GM03348 (cell line): ENCODE results near the gene SEC14L1.
"Not testable (repeated sequence)": the region's sequence is repeated elsewhere in the genome, so short reads cannot be mapped to it uniquely, and the experiment has no call there.

ENCODE experiments used
- DNase-seq: peaks from one replicate; pipeline ENCODE4 v3.0.0; 2012; ENCODE audit warnings: low spot score

The SEC14L1 gene

GRCh38 chr17:77140878-77141767 is at the start of gene SEC14L1:
TSS of gene SEC14L1 (plus strand) at chr17:77140969. CDS start at chr17:77143597, 2,628 bp downstream.
- no peak for DNase-seq

GRCh38 chr17:77092025-77092424 is 48.7 kb upstream of the SEC14L1 start:
- DNase-seq, result no peak

- DNase-seq, result no peak
Observed at GRCh38 chr17:77095461-77095860, 45.3 kb upstream of the SEC14L1 start.

- peak; percentile 64 for DNase-seq
Observed at GRCh38 chr17:77096570-77097214, 44.1 kb upstream of the SEC14L1 start.

- DNase-seq, result no peak
Observed at GRCh38 chr17:77097631-77098180, 43.1 kb upstream of the SEC14L1 start.

- DNase-seq, result peak; percentile 81
Observed at GRCh38 chr17:77098884-77099545, 41.8 kb upstream of the SEC14L1 start.

- DNase-seq, result no peak
Observed at GRCh38 chr17:77099997-77100396, 40.8 kb upstream of the SEC14L1 start.

- DNase-seq, result no peak
Observed at GRCh38 chr17:77101521-77102410, 39.0 kb upstream of the SEC14L1 start.

- not testable (repeated sequence) for DNase-seq
Observed at GRCh38 chr17:77102411-77103134, 38.2 kb upstream of the SEC14L1 start.

GRCh38 chr17:77105706-77106105 is 35.1 kb upstream of the SEC14L1 start:
- no peak for DNase-seq

GRCh38 chr17:77106874-77107358 is 33.9 kb upstream of the SEC14L1 start:
- no peak for DNase-seq

GRCh38 chr17:77107506-77108433 is 33.0 kb upstream of the SEC14L1 start:
- peak; percentile 59 for DNase-seq

- DNase-seq, result no peak
Observed at GRCh38 chr17:77109159-77109759, 31.5 kb upstream of the SEC14L1 start.

GRCh38 chr17:77109764-77110359 is 30.9 kb upstream of the SEC14L1 start:
- peak; percentile 40 for DNase-seq

- not testable (repeated sequence) for DNase-seq
Observed at GRCh38 chr17:77111165-77111933, 29.4 kb upstream of the SEC14L1 start.

- no peak for DNase-seq
Observed at GRCh38 chr17:77111934-77112296, 28.9 kb upstream of the SEC14L1 start.

- DNase-seq, result no peak
Observed at GRCh38 chr17:77115510-77115909, 25.3 kb upstream of the SEC14L1 start.

GRCh38 chr17:77115947-77116346 is 24.8 kb upstream of the SEC14L1 start:
- no peak for DNase-seq
